Epithelial cell of esophagus (primary cell): ENCODE results near the gene DOCK3.
"Not testable (repeated sequence)": the region's sequence is repeated elsewhere in the genome, so short reads cannot be mapped to it uniquely, and the experiment has no call there.

Experiments used
- DNase-seq: peaks from one replicate; pipeline ENCODE4 v3.0.0; 2010; ENCODE audit warnings: low read depth
- H3K4me3 ChIP-seq: 2 replicates; pipeline ENCODE4 v1.5.1; 2011; ENCODE audit warnings: mild to moderate bottlenecking, low read length, control low read depth
- CTCF ChIP-seq: IDR thresholded peaks from 2 replicates; pipeline ENCODE4 v1.5.1; 2011; ENCODE audit warnings: low read depth, mild to moderate bottlenecking, low read length, control low read depth, inconsistent platforms; ENCODE audit not compliant: insufficient read depth; ENCODE audit errors: missing control alignments

DOCK3 gene

GRCh38 chr3:51307458-51307857, 632.7 kb downstream of the DOCK3 start:
- no peak for TF ChIP-seq CTCF

GRCh38 chr3:51307945-51308607, 633.3 kb downstream of the DOCK3 start:
- H3K4me3 ChIP-seq: not testable (repeated sequence)

More at GRCh38 chr3:51307458-51307857, 632.7 kb downstream of the DOCK3 start:
- DNase-seq: no peak
- H3K4me3 ChIP-seq: no peak overlapping the region

GRCh38 chr3:51311055-51311454, 636.3 kb downstream of the DOCK3 start:
- H3K4me3 ChIP-seq: no peak overlapping the region
- peak; percentile 43 for DNase-seq
- TF ChIP-seq CTCF: peak; percentile 50

More at GRCh38 chr3:51307945-51308607, 633.3 kb downstream of the DOCK3 start:
- not testable (repeated sequence) for DNase-seq

GRCh38 chr3:51328206-51328605, 653.5 kb downstream of the DOCK3 start:
- H3K4me3 ChIP-seq: no peak overlapping the region
- no peak for DNase-seq
- TF ChIP-seq CTCF: no peak

- no peak for DNase-seq
- H3K4me3 ChIP-seq: no peak overlapping the region
- no peak for TF ChIP-seq CTCF
Observed at GRCh38 chr3:51330046-51330445, 655.3 kb downstream of the DOCK3 start.

- no peak for DNase-seq
- TF ChIP-seq CTCF: no peak
- H3K4me3 ChIP-seq: no peak overlapping the region
Observed at GRCh38 chr3:51332156-51332555, 657.4 kb downstream of the DOCK3 start.

- no peak overlapping the region for H3K4me3 ChIP-seq
- DNase-seq: no peak
- no peak for TF ChIP-seq CTCF
Observed at GRCh38 chr3:51333021-51333420, 658.3 kb downstream of the DOCK3 start.
